HCT116 (cell line): Measurements from ENCODE around the gene C2CD3.

Source experiments
- ATF3 ChIP-seq: IDR thresholded peaks from 2 replicates; pipeline ENCODE4 v1.6.1; 2012
- CEBPB ChIP-seq: IDR thresholded peaks from 2 replicates; pipeline ENCODE4 v1.6.1; 2012; ENCODE audit warnings: low read depth
- CTCF ChIP-seq, 3 experiments: fragments of 200-600 bp in 1 of 3; sonication (generic) in 1 of 3; IDR thresholded peaks in 2 of 3; conservative IDR thresholded peaks in 1 of 3; 2 replicates each; pipeline ENCODE4 v1.5.1; 2012 to 2017; ENCODE audit warnings: low read depth in 2 of 3, low read length in 2 of 3, antibody characterized with exemption in 1 of 3, borderline replicate concordance in 1 of 3, control low read depth in 1 of 3, mild to moderate bottlenecking in 1 of 3, mixed read lengths in 1 of 3, mixed run types in 1 of 3, moderate library complexity in 1 of 3; ENCODE audit not compliant: insufficient read depth in 1 of 3
- ELF1 ChIP-seq: IDR thresholded peaks from 2 replicates; pipeline ENCODE4 v1.6.1; 2012; ENCODE audit warnings: low read depth, borderline replicate concordance
- EZH2 ChIP-seq: fragments of 200-600 bp; sonication (generic); IDR thresholded peaks from 2 replicates; pipeline ENCODE4 v1.6.1; 2017; ENCODE audit warnings: antibody characterized with exemption, mixed run types
- JUND ChIP-seq: IDR thresholded peaks from 2 replicates; pipeline ENCODE4 v1.6.1; 2012
- POLR2A ChIP-seq: IDR thresholded peaks from 2 replicates; pipeline ENCODE4 v1.7.0; 2011; ENCODE audit warnings: borderline replicate concordance; ENCODE audit not compliant: insufficient read depth, insufficient read length; ENCODE audit errors: extremely low read depth
- POLR2AphosphoS5 ChIP-seq: IDR thresholded peaks from 2 replicates; pipeline ENCODE4 v1.6.1; 2011; ENCODE audit warnings: mild to moderate bottlenecking, low read depth, low read length, moderate library complexity
- SIN3A ChIP-seq: IDR thresholded peaks from 2 replicates; pipeline ENCODE4 v1.6.1; 2012; ENCODE audit warnings: low read depth
- SP1 ChIP-seq: IDR thresholded peaks from 2 replicates; pipeline ENCODE4 v1.6.1; 2012; ENCODE audit warnings: low read depth
- SRF ChIP-seq: IDR thresholded peaks from 2 replicates; pipeline ENCODE4 v1.6.1; 2012; ENCODE audit warnings: low read depth
- YY1 ChIP-seq: IDR thresholded peaks from 2 replicates; pipeline ENCODE4 v1.6.1; 2011; ENCODE audit warnings: low read length, low read depth, moderate library complexity, mild to moderate bottlenecking; ENCODE audit not compliant: insufficient replicate concordance; ENCODE audit errors: extremely low read depth
- ZFX ChIP-seq: fragments of 450-650 bp; IDR thresholded peaks from 2 replicates; pipeline ENCODE4 v1.6.1; 2017
- ZNF274 ChIP-seq: fragments of 200-500 bp; sonication (Bioruptor generic); IDR thresholded peaks from 2 replicates; pipeline ENCODE4 v1.6.1; 2014; ENCODE audit warnings: mild to moderate bottlenecking, low read depth, low read length, inconsistent platforms

GRCh38 chr11:73995731-73996130, 175.1 kb downstream of the C2CD3 start:
- TF ChIP-seq ATF3, result no peak
- TF ChIP-seq CTCF (IDR thresholded peaks at IDR 0.05 in 2 of 3, conservative IDR thresholded peaks at IDR 0.05 in 1 of 3; ENCODE audit: borderline replicate concordance in 1 of 3, insufficient read depth in 1 of 3, low read depth in 2 of 3, low read length in 2 of 3), result no peak
- no peak for TF ChIP-seq EZH2
- TF ChIP-seq POLR2A, result no peak
- TF ChIP-seq SP1, result no peak
- no peak for TF ChIP-seq SRF
- no peak for TF ChIP-seq CEBPB
- no peak for TF ChIP-seq ELF1
- no peak for TF ChIP-seq POLR2AphosphoS5
- no peak for TF ChIP-seq JUND
- no peak for TF ChIP-seq ZNF274
- TF ChIP-seq SIN3A, result no peak
- TF ChIP-seq ZFX, result no peak
- TF ChIP-seq YY1, result no peak
